Breast epithelium (tissue), 3 donors: ENCODE measurements around the gene RIPOR3.

Experiments used
- POLR2A ChIP-seq: fragments of 450-650 bp; IDR thresholded peaks from one replicate; pipeline ENCODE4 v1.6.1; 2016; ENCODE audit warnings: antibody characterized with exemption, mild to moderate bottlenecking, moderate library complexity
- POLR2AphosphoS5 ChIP-seq, 3 donors: sonication (generic); formaldehyde crosslinking; IDR thresholded peaks; one replicate each; pipeline ENCODE4 v1.6.1; 2017; ENCODE audit warnings: antibody characterized with exemption in 3 of 3
- TF ChIP-seq, protein P1 (sequence below), 3 donors: fragments of 450-650 bp; IDR thresholded peaks; one replicate each; pipeline ENCODE4 v1.5.1; 2016 to 2017; ENCODE audit warnings: antibody characterized with exemption in 3 of 3, mild to moderate bottlenecking in 3 of 3, moderate library complexity in 3 of 3

DNA sequence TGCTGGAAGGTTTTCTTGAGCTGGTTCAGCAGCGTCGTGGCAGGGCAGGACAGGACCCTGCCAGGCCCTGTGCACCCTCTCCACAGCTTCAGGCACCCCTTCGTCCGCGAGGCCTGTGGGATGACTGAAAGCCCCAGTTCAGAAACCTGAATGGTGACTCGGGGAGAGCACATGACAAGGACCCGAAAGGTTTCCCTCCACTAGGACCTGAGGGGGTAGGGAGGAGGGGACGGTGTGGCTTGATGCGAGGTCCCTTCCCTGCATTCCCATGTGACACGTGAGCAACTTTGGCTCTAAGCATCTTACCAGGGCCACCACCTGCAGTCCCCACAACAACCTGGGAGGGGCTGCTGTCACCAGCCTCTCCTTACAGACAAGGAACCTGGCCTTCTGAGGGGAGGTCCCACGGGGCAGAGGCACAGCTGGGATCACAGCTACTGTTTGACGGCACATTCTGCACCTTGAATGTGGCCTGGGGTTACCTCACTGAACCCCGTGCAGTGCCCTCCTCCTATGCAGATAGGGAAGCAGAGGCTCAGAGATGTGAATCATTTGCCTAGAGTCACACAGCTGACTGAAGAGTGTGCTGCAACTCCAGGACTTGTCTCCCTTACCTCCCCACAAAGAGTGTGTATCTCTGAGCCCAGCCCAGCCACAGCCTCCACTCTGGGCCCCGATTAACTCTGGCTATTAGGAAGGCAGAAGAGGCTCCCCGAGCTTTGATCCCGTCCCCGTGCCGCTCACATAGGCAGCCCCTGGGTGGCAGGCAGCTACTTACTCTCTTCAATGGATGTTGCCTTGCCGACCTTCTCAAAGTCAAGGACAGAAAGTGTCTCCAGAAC lies 96.5 kb downstream of the RIPOR3 start:
- no peak for TF ChIP-seq POLR2A
- no peak for TF ChIP-seq POLR2AphosphoS5 (IDR thresholded peaks at IDR 0.05)
- TF ChIP-seq, protein P1, sequence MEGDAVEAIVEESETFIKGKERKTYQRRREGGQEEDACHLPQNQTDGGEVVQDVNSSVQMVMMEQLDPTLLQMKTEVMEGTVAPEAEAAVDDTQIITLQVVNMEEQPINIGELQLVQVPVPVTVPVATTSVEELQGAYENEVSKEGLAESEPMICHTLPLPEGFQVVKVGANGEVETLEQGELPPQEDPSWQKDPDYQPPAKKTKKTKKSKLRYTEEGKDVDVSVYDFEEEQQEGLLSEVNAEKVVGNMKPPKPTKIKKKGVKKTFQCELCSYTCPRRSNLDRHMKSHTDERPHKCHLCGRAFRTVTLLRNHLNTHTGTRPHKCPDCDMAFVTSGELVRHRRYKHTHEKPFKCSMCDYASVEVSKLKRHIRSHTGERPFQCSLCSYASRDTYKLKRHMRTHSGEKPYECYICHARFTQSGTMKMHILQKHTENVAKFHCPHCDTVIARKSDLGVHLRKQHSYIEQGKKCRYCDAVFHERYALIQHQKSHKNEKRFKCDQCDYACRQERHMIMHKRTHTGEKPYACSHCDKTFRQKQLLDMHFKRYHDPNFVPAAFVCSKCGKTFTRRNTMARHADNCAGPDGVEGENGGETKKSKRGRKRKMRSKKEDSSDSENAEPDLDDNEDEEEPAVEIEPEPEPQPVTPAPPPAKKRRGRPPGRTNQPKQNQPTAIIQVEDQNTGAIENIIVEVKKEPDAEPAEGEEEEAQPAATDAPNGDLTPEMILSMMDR (IDR thresholded peaks at IDR 0.05): no peak
